Measurements from ENCODE around the gene GNB3. TPM values are rescaled to one million over a fixed set of nuclear protein-coding genes. Genes with fewer than 3 reads are reported as not detected.

Gene GNB3
- polyA plus RNA-seq, 3 donors from 2014 or later = not detected

GRCh38 chr12:6834873-6835272 is 5.9 kb upstream of the GNB3 start:
- Mint-ChIP-seq H3K4me1 (peaks cover 0 to 2% of the 10 kb centered on the region in 2 donors), H3K4me3 (no peak overlapping the region), H3K9me3 (no peaks in the 10 kb centered on the region), H3K36me3 (no peaks in the 10 kb centered on the region), H3K27ac (no peak overlapping the region), H3K27me3 (ENCODE audit: low read depth in 3 of 3) (peaks cover 4 to 17% (median 7%) of the 10 kb centered on the region in 3 donors)
- no peak for DNase-seq

GRCh38 chr12:6836851-6837250 is 3.9 kb upstream of the GNB3 start:
- peak overlapping the region in 1 of 5 donors; percentile 12 for H3K4me3 Mint-ChIP-seq
- H3K27ac Mint-ChIP-seq = no peak overlapping the region

GRCh38 chr12:6837370-6838060 is 3.2 kb upstream of the GNB3 start:
- DNase-seq = no peak
- Mint-ChIP-seq H3K9me3 (no peaks in the 10 kb centered on the region), H3K4me3 (no peak overlapping the region), H3K27ac (no peak overlapping the region), H3K27me3 (ENCODE audit: low read depth in 3 of 3) (peaks cover 0 to 5% (median 3%) of the 10 kb centered on the region in 3 donors), H3K4me1 (peaks cover 0 to 2% of the 10 kb centered on the region in 2 donors), H3K36me3 (no peaks in the 10 kb centered on the region)

More at GRCh38 chr12:6836851-6837250, 3.9 kb upstream of the GNB3 start:
- Mint-ChIP-seq H3K36me3 (no peaks in the 10 kb centered on the region), H3K4me1 (peaks cover 0 to 2% of the 10 kb centered on the region in 2 donors), H3K9me3 (no peaks in the 10 kb centered on the region), H3K27me3 (ENCODE audit: low read depth in 3 of 3) (peaks cover 0 to 5% (median 5%) of the 10 kb centered on the region in 3 donors)
- no peak for DNase-seq

GRCh38 chr12:6838854-6839253 is 1.9 kb upstream of the GNB3 start:
- Mint-ChIP-seq H3K27ac (no peak overlapping the region), H3K4me1 (peaks cover 0 to 2% of the 10 kb centered on the region in 2 donors), H3K9me3 (no peaks in the 10 kb centered on the region)

GRCh38 chr12:6839482-6840201 is 1.1 kb upstream of the GNB3 start:
- Mint-ChIP-seq H3K4me1 (peaks cover 0 to 2% of the 10 kb centered on the region in 2 donors), H3K9me3 (no peaks in the 10 kb centered on the region), H3K36me3 (no peaks in the 10 kb centered on the region), H3K27me3 (ENCODE audit: low read depth in 3 of 3) (peaks cover 0 to 3% (median 1%) of the 10 kb centered on the region in 3 donors), H3K27ac (no peak overlapping the region), H3K4me3 (no peak overlapping the region)
- no peak for DNase-seq

More at GRCh38 chr12:6838854-6839253, 1.9 kb upstream of the GNB3 start:
- DNase-seq = no peak
- H3K27me3 Mint-ChIP-seq (ENCODE audit: low read depth in 3 of 3) = peaks cover 0 to 5% (median 3%) of the 10 kb centered on the region in 3 donors
- no peaks in the 10 kb centered on the region for H3K36me3 Mint-ChIP-seq
- H3K4me3 Mint-ChIP-seq = no peak overlapping the region

- DNase-seq = no peak
- Mint-ChIP-seq H3K27ac (no peak overlapping the region), H3K27me3 (ENCODE audit: low read depth in 3 of 3) (peaks cover 0 to 3% (median 0%) of the 10 kb centered on the region in 3 donors), H3K36me3 (no peaks in the 10 kb centered on the region), H3K4me1 (peaks cover 0 to 2% of the 10 kb centered on the region in 2 donors), H3K9me3 (no peaks in the 10 kb centered on the region), H3K4me3 (no peak overlapping the region)
These were observed 395 bp upstream of the GNB3 start for GRCh38 chr12:6840330-6840729.

- Mint-ChIP-seq H3K27me3 (ENCODE audit: low read depth in 3 of 3) (peaks cover 0 to 3% (median 0%) of the 10 kb centered on the region in 3 donors), H3K36me3 (no peaks in the 10 kb centered on the region), H3K27ac (no peak overlapping the region), H3K9me3 (no peaks in the 10 kb centered on the region), H3K4me3 (no peak overlapping the region), H3K4me1 (no peaks in the 10 kb centered on the region)
- DNase-seq = no peak
These were observed 1.4 kb downstream of the GNB3 start for GRCh38 chr12:6842075-6842474.

- H3K4me3 Mint-ChIP-seq = no peak overlapping the region
- no peaks in the 10 kb centered on the region for H3K9me3 Mint-ChIP-seq
- H3K27me3 Mint-ChIP-seq (ENCODE audit: low read depth in 3 of 3) = peaks cover 0 to under 1% (median 0%) of the 10 kb centered on the region in 3 donors
- no peak for DNase-seq
- H3K36me3 Mint-ChIP-seq = no peaks in the 10 kb centered on the region
- H3K4me1 Mint-ChIP-seq = no peaks in the 10 kb centered on the region
- no peak overlapping the region for H3K27ac Mint-ChIP-seq
These were observed 2.6 kb downstream of the GNB3 start for GRCh38 chr12:6843118-6843902.

GRCh38 chr12:6845395-6845794 is 4.7 kb downstream of the GNB3 start:
- Mint-ChIP-seq H3K36me3 (no peaks in the 10 kb centered on the region), H3K27ac (no peak overlapping the region), H3K9me3 (no peaks in the 10 kb centered on the region), H3K4me3 (no peak overlapping the region), H3K27me3 (ENCODE audit: low read depth in 3 of 3) (peaks cover 0 to 5% (median under 1%) of the 10 kb centered on the region in 3 donors), H3K4me1 (no peaks in the 10 kb centered on the region)
- DNase-seq = no peak

- H3K36me3 Mint-ChIP-seq = no peaks in the 10 kb centered on the region
- no peak for DNase-seq
- H3K4me1 Mint-ChIP-seq = peaks cover 6 to 7% of the 10 kb centered on the region in 2 donors
- no peak overlapping the region for H3K4me3 Mint-ChIP-seq
- peaks cover 5 to 10% (median 6%) of the 10 kb centered on the region in 3 donors for H3K27me3 Mint-ChIP-seq (ENCODE audit: low read depth in 3 of 3)
- no peaks in the 10 kb centered on the region for H3K9me3 Mint-ChIP-seq
- no peak overlapping the region for H3K27ac Mint-ChIP-seq
These were observed 5.7 kb downstream of the GNB3 start for GRCh38 chr12:6846316-6846869.

- Mint-ChIP-seq H3K27me3 (ENCODE audit: low read depth in 3 of 3) (peaks cover 6 to 11% (median 10%) of the 10 kb centered on the region in 3 donors), H3K4me1 (peaks cover 10 to 14% of the 10 kb centered on the region in 2 donors), H3K36me3 (no peaks in the 10 kb centered on the region), H3K27ac (peak overlapping the region in 1 of 6 donors; percentile 59), H3K4me3 (no peak overlapping the region), H3K9me3 (no peaks in the 10 kb centered on the region)
- no peak for DNase-seq
These were observed 7.0 kb downstream of the GNB3 start for GRCh38 chr12:6847676-6848075.

GRCh38 chr12:6849427-6849826 is 8.7 kb downstream of the GNB3 start:
- H3K4me3 Mint-ChIP-seq = peak overlapping the region in 2 of 5 donors; percentile 3 to 51
- H3K27me3 Mint-ChIP-seq (ENCODE audit: low read depth in 3 of 3) = peaks cover 6 to 11% (median 10%) of the 10 kb centered on the region in 3 donors
- no peaks in the 10 kb centered on the region for H3K9me3 Mint-ChIP-seq
- no peaks in the 10 kb centered on the region for H3K36me3 Mint-ChIP-seq
- H3K4me1 Mint-ChIP-seq = peaks cover 21 to 29% of the 10 kb centered on the region in 2 donors
- DNase-seq = no peak
- peak overlapping the region in 1 of 6 donors; percentile 17 for H3K27ac Mint-ChIP-seq

- Mint-ChIP-seq H3K36me3 (no peaks in the 10 kb centered on the region), H3K4me1 (peaks cover 21 to 29% of the 10 kb centered on the region in 2 donors), H3K27me3 (ENCODE audit: low read depth in 3 of 3) (peaks cover 6 to 11% (median 10%) of the 10 kb centered on the region in 3 donors), H3K27ac (peak overlapping the region in 2 of 6 donors; percentile 34 to 40), H3K4me3 (peak overlapping the region in 3 of 5 donors; percentile 9 to 65 (median 51)), H3K9me3 (no peaks in the 10 kb centered on the region)
- DNase-seq = no peak
These were observed 9.3 kb downstream of the GNB3 start for GRCh38 chr12:6849976-6850560.
